Stimulated activated CD4-positive, alpha-beta T cell treated with anti-CD3 and anti-CD28 coated beads, Interleukin-15, amount 100 ng/mL, for 48 hours (primary cell): ENCODE measurements around the gene LTK.
A peak's percentile ranks its signal among the peaks of the same experiment; 100 is the strongest.

Source experiments
- DNase-seq, 2 donors: peaks; one replicate each; pipeline ENCODE4 v3.0.0-alpha.2; 2020; ENCODE audit warnings: low read depth in 2 of 2

The LTK gene

GRCh38 chr15:41498657-41499056, 15.0 kb downstream of the LTK start:
- no peak for DNase-seq

- no peak for DNase-seq
These were observed 17.7 kb downstream of the LTK start for GRCh38 chr15:41495736-41496599.

- DNase-seq = peak in 1 of 2 donors; percentile 20
These were observed 18.5 kb downstream of the LTK start for GRCh38 chr15:41494922-41495735.

- DNase-seq = peak in 1 of 2 donors; percentile 30
These were observed 19.3 kb downstream of the LTK start for GRCh38 chr15:41494190-41494921.

- DNase-seq = no peak
These were observed 19.8 kb downstream of the LTK start for GRCh38 chr15:41493902-41494189.

GRCh38 chr15:41493205-41493901, 20.3 kb downstream of the LTK start, which contains the start of gene ITPKA:
ITPKA (plus strand) TSS chr15:41493874; CDS start chr15:41493928, 54 bp downstream.
- DNase-seq = peak; percentile 84 to 91

- no peak for DNase-seq
These were observed 20.9 kb downstream of the LTK start for GRCh38 chr15:41492597-41493204.

- DNase-seq = no peak
These were observed 21.7 kb downstream of the LTK start for GRCh38 chr15:41491889-41492288.

GRCh38 chr15:41490355-41490754, 23.3 kb downstream of the LTK start:
- DNase-seq = peak in 1 of 2 donors; percentile 25

GRCh38 chr15:41489641-41490040, 24.0 kb downstream of the LTK start:
- DNase-seq = no peak

- peak in 1 of 2 donors; percentile 16 for DNase-seq
These were observed 25.8 kb downstream of the LTK start for GRCh38 chr15:41487802-41488201.

- DNase-seq = no peak
These were observed 26.2 kb downstream of the LTK start for GRCh38 chr15:41487381-41487780.

GRCh38 chr15:41486286-41486685, 27.3 kb downstream of the LTK start:
- DNase-seq = no peak

GRCh38 chr15:41484937-41485625, 28.5 kb downstream of the LTK start:
- DNase-seq = no peak

GRCh38 chr15:41483519-41483918, 30.1 kb downstream of the LTK start:
- DNase-seq = no peak

GRCh38 chr15:41483115-41483514, 30.5 kb downstream of the LTK start:
- DNase-seq = no peak

GRCh38 chr15:41482110-41482877, 31.3 kb downstream of the LTK start:
- DNase-seq = no peak

- no peak for DNase-seq
These were observed 33.1 kb downstream of the LTK start for GRCh38 chr15:41480396-41481140.

GRCh38 chr15:41476416-41477048, 37.1 kb downstream of the LTK start:
- DNase-seq = no peak
